H1 (cell line): Measurements from ENCODE around the gene LHX2.

Experiments
- BCL11A ChIP-seq, 2 experiments: IDR thresholded peaks; one replicate each; pipeline ENCODE4 v1.6.1; 2011; ENCODE audit warnings: low read depth in 2 of 2, low read length in 2 of 2, mild to moderate bottlenecking in 2 of 2
- EZH2 ChIP-seq: fragments of 200-600 bp; sonication (generic); IDR thresholded peaks from 2 replicates; pipeline ENCODE4 v1.7.1; 2012; ENCODE audit warnings: low read depth, mild to moderate bottlenecking, moderate library complexity, low read length, inconsistent platforms; ENCODE audit not compliant: severe bottlenecking
- ZNF274 ChIP-seq: IDR thresholded peaks from 2 replicates; pipeline ENCODE4 v1.7.0; 2012; ENCODE audit warnings: low read length, borderline replicate concordance; ENCODE audit errors: extremely low read depth

- TF ChIP-seq ZNF274 (no peak), BCL11A (IDR thresholded peaks at IDR 0.05; ENCODE audit: low read depth in 2 of 2, low read length in 2 of 2) (no peak), EZH2 (no peak)
These were observed 4.8 kb downstream of the LHX2 start for GRCh38 chr9:124016175-124017050.
